Activated CD4-positive, alpha-beta T cell treated with anti-CD3 and anti-CD28 coated beads, Interleukin-2, Interleukin-6, amounts not matched to agents 100 ng/mL and 50 ng/mL, durations not matched to agents 16 hours and 8 hours (primary cell): Measurements from ENCODE around the gene FZD1.

Experiments used
- DNase-seq: peaks from one replicate; pipeline ENCODE4 v3.0.0-alpha.2; 2020

Gene FZD1

DNA sequence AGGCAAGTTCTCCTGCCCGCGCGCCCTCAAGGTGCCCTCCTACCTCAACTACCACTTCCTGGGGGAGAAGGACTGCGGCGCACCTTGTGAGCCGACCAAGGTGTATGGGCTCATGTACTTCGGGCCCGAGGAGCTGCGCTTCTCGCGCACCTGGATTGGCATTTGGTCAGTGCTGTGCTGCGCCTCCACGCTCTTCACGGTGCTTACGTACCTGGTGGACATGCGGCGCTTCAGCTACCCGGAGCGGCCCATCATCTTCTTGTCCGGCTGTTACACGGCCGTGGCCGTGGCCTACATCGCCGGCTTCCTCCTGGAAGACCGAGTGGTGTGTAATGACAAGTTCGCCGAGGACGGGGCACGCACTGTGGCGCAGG lies 1.4 kb downstream of the FZD1 start:
- DNase-seq: no peak

DNA sequence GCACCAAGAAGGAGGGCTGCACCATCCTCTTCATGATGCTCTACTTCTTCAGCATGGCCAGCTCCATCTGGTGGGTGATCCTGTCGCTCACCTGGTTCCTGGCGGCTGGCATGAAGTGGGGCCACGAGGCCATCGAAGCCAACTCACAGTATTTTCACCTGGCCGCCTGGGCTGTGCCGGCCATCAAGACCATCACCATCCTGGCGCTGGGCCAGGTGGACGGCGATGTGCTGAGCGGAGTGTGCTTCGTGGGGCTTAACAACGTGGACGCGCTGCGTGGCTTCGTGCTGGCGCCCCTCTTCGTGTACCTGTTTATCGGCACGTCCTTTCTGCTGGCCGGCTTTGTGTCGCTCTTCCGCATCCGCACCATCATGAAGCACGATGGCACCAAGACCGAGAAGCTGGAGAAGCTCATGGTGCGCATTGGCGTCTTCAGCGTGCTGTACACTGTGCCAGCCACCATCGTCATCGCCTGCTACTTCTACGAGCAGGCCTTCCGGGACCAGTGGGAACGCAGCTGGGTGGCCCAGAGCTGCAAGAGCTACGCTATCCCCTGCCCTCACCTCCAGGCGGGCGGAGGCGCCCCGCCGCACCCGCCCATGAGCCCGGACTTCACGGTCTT lies 1.9 kb downstream of the FZD1 start:
- DNase-seq: no peak

DNA sequence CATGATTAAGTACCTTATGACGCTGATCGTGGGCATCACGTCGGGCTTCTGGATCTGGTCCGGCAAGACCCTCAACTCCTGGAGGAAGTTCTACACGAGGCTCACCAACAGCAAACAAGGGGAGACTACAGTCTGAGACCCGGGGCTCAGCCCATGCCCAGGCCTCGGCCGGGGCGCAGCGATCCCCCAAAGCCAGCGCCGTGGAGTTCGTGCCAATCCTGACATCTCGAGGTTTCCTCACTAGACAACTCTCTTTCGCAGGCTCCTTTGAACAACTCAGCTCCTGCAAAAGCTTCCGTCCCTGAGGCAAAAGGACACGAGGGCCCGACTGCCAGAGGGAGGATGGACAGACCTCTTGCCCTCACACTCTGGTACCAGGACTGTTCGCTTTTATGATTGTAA lies 2.5 kb downstream of the FZD1 start:
- no peak for DNase-seq

DNA sequence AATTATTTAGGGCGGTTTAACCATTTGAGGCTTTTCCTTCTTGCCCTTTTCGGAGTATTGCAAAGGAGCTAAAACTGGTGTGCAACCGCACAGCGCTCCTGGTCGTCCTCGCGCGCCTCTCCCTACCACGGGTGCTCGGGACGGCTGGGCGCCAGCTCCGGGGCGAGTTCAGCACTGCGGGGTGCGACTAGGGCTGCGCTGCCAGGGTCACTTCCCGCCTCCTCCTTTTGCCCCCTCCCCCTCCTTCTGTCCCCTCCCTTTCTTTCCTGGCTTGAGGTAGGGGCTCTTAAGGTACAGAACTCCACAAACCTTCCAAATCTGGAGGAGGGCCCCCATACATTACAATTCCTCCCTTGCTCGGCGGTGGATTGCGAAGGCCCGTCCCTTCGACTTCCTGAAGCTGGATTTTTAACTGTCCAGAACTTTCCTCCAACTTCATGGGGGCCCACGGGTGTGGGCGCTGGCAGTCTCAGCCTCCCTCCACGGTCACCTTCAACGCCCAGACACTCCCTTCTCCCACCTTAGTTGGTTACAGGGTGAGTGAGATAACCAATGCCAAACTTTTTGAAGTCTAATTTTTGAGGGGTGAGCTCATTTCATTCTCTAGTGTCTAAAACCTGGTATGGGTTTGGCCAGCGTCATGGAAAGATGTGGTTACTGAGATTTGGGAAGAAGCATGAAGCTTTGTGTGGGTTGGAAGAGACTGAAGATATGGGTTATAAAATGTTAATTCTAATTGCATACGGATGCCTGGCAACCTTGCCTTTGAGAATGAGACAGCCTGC lies 3.1 kb downstream of the FZD1 start:
- DNase-seq: no peak

DNA sequence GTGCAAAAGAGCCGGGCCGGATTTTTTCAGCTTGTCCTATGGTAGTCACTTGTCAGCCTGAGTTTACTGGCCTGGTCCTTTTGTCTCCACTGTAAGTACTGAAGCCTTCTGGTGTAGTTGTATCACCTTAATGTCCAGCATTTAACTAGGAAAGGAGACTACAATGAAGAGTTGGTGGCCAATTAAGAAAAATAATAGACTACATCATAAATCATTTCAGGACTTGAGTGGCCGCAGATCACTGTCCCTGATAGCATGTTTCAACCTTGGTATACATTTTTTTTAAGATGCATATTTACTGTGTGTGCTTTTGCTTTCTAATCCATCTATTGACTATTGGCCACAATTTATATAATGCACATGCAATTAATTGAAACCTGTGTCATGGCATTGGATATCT lies 6.1 kb downstream of the FZD1 start:
- no peak for DNase-seq

DNA sequence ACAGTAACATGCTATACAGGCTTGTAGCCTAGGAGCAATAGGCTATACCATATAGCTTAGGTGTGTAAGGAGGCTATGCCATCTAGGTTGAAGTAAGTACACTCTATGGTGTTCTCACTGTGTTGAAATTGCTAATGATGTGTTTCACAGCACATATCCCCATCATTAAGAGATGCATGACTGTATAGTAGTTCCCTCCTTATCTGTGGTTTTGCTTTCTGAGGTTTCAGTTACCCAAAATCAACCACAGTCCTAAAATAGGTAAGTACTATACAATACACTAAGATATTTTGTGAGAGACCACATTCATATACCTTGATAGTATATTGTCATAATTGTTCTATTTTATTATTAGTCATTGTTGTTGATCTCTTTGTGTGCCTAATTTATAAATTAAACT lies 12.7 kb downstream of the FZD1 start:
- DNase-seq: no peak

DNA sequence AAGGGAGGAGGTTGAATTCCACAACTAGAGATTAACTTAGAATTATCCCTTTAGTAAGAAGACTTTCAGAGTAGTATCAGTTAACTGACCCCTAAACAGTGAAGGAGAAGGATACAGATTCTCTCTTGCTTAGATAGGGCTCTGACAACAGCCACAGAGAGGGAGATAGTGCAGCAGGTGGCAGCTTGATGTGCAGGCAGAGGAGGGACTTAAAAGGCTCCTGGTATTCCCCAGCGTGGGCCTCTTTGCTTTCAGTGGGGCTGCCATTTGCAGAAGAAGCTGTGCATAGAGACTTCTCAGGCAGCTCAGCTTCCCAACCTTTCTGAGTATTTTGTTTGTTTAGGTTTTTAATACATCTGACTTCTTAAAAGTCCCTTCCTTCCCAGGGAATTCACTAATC lies 16.0 kb downstream of the FZD1 start:
- DNase-seq: no peak

DNA sequence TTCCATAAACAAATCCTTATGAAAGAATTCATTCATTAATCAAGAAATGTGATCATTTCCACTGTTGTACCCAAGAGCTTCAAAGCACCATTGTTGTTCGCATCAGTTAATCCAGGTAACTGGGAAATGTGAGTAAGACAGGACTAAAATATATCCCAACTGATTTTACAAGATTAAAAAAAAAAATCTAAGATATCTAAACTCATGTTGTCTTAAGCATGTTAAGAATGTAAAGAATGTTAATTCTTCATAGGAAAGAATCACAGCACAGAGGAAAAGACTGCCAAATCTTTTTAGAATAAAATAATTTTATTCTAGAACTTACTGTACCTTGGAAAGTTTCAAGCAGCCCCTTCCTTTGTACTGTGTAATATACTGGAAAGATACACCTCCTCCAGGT lies 16.4 kb downstream of the FZD1 start:
- DNase-seq: no peak

DNA sequence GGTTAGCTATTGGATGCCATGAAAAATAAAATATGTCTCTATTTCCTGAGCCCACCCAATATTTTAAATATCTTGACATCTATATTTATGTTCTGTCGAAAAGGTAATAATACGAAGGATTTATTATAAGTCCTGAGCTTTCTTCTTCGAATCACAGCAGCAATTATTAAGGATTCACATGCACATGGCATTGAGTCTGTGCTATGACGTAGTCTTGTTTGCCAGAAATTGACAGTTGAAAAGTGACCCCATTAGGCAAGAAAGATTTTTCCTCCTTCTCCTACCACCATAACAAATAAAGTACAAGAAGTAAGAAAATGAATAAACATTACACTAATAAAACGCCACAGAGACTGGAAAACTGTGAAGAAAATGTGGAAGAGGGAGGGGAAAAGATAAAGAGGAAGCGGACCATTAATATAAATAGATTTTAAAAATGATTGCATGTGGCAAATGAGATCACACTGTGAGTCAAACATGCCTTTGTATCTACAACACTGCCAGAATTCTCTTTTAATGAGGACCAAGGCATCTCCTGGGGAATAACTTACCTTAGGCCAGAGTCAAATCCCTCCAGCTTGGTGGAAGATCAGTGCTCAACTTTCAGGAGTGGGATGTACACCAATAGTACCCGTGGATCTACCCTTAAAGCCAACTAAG lies 21.6 kb downstream of the FZD1 start:
- DNase-seq: no peak

DNA sequence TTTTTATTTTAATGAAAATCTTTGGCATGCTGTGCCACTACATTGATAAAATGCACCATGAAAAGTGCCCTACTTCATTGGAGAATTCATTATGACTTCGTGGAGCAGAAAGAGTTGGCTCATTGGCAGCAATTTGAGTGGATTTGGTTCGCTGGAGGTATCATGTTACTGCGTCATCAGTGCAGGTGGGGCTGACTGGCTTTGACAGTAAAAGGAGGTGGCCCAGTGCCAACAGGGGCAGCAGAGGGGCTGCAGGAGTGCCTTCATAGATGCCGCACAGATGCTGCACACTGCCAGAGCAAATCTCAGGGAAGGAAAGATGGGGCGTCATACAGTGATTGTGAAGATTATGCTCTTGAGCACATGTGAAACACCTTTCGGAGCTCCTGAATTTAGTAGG lies 22.2 kb downstream of the FZD1 start:
- no peak for DNase-seq

DNA sequence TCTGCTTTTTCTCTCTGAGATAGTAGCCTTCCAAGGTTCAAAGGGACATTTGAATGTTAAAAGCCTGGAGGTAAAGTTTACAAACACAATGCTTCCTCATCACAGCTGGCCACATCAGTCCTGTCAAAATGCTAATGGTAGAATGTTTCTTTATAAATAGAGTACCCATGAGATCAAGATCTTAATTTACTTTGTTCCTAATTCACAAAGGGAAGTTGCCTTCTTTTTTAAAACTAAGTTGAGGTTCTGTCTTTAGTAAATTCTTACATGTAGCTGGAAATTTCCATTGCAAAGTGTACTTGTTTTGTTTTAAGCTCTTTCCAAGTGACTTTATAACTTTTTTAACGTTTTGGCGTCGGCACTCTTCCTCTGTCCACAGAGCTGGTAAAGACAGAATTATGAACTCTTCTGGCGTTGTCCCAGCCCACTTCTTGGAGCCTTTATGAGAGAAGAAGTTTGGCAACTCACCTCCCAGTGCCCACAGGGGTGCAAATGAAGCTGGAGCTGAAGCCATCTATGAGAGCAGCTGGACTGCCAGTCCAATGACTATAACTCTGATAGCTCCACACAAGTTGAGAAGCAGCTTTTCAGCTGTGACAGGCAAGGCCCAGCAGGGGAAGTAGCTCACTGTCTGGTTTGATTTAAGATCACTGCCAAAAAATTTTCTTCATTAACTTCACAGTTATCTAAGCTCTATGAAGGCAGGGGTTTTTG lies 23.3 kb downstream of the FZD1 start:
- no peak for DNase-seq

DNA sequence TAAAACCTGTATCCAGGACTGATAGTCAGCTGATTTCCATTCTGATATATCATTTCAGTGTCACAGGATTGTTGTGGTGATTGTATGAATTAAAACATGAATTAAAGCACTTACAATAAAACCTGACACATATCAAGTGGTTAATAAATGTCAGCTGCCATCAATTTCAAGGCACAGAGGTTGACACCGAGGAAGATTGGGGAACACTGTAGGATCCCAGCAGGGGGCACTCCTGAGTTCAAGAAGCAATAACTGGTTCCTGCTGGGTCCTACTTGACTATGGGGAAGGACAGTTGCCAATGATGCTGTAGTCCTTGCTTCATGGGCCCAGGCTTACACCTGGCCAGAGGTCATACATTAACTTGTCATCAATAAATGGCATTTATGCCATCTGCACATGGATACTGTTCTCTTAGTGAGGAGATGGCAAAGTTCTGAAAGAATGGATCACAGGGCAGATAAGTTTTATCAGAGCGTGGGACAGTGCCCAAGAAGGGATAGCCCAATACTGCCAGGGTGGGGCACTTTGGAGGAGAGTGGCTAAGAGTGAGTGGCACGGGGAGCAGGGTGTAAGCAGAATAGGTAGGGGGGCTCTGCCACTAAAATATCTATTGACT lies 24.1 kb downstream of the FZD1 start:
- peak; percentile 25 for DNase-seq

DNA sequence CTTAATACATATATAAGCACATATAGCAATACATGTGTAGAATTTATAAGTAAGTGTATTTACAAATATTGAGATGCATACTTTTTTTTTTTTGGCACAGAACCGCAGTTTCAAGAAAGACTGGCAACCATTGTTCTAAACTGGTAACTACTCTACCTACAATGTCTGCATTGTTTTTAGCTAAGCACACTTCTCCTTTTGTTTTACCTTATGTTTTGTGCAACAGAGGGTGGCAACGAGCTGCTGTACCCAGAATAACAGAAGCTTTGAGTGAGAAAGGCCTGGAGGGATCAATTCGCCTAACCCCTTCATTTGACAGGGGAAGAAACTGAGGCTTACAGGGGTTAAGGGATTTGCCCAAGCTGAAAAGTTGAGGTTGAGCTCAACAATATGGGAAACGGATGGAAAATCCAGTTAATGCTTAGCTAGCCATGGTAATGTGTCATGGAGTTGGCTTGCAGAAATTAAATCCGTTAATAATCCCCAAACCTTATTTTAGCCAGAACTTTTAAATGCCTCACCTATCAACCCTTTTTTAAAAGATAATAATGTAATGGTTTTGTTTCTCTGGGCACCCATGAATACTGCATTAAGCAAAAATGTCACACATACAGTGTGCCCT lies 25.5 kb downstream of the FZD1 start:
- no peak for DNase-seq

DNA sequence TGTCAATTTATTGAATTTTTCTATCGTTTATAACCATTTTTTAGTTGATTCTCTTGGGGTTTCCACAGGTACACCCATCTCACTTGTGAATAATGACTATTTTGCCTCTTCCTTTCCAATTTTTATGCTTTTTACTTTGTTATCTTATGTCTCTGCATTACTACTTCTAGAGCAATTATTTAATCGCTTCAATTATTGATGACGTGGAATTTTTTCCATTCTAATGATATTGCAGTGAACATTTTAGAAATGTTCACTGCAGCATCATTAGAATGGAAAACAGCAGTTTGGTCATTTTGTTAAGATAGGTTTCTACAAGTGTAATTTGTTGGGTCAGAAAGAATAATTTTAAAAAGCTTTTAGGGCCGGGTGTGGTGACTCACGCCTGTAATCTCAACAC lies 27.1 kb downstream of the FZD1 start:
- DNase-seq: no peak

DNA sequence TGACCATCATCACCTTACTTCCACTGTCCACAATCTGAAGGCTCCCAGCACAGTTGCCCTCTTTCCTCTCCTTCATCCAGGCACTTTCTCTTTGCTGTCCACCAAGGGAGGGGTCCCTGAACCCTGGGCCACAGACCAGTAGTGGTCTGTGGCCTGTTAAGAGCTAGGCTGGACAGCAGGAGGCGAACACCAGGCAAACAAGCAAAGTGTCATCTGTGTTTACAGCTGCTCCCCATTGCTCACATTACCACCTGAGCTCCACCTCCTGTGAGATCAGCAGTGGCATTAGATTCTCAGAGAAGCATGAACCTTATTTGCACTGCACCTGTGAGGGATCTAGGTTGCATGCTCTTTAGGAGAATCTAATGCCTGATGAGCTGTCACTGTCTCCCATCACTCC lies 27.7 kb downstream of the FZD1 start:
- DNase-seq: no peak

DNA sequence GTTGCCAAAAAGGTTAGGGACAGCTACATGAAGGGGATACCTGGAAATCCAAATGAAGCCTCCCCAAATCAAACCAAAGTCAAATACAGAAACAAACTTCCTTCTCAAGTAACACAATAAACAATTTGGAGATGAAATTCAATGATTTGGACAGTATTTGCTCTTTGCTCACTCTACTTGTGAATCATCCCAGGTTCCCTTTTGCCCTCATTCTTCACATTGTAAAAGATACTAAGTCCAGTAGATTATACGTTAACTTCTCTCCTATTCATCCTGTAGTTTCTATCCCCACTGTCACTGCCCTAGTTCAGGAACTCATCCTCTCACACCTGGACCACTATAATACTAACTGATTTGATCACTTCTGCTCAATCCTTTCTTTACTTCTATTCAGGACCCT lies 28.3 kb downstream of the FZD1 start:
- DNase-seq: no peak

DNA sequence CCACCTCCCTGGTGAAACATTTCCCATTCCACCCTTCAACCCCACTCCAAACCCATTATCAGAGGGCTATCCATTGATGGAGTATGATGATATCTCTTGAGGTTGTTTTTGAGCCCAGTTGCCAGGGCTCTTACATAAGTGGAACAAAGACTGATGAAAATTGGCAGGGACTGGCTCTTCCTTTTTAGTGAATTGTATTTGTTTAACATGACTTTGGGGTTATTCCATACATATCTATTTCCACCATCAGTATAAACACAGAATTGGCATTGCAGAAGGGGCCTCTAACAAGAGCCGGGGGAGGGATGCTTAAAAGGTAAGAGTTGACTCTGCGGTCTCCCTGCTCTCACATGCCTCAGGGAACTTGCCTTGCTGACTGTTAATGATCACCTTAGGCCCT lies 28.9 kb downstream of the FZD1 start:
- DNase-seq: no peak

DNA sequence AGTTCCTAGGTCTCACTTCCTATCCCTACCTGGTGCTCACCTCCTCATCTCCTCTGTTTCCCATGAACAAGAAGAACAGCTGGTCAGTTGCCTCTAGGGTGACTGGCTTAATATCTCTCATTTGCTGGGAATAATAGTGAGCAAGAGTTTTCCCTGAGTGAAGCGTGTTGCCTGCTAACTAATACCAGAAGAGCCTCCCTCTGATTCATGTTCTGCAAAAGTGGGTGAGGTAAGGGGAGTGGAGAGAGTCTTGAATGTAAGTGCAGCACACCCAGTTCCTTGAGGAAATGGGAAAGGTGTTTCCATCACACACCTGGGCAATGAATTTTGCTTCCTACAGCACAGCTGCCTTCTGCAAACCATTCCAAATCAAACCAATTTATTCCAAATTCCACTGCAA lies 29.6 kb downstream of the FZD1 start:
- DNase-seq: no peak

DNA sequence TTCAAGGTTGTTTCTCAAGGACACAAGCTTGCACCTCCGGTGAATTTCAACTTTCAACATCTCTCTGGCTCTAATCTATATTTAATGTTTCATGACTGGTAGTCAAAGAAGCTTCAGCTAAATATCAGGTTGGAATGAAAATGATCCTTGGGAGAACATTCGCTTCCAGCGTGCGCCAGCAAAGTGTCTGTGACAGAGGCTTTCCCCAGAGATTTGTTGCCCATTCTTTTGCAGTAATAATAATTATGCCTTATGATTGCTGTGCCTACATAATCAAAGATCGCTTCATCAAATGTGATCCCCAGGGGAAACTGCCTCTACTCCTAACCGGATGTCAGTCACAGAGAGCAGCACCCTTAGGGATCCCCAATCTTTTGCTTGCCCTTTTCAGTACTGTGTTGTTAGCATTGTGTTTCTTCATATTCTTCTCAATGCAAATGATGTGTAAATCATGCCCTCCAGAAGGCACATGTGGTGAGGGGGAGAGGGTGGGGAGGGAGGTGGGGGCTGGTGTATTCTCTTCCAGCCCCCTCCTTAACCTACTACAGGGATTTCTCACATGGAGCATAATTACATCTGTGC lies 30.5 kb downstream of the FZD1 start:
- DNase-seq: no peak

DNA sequence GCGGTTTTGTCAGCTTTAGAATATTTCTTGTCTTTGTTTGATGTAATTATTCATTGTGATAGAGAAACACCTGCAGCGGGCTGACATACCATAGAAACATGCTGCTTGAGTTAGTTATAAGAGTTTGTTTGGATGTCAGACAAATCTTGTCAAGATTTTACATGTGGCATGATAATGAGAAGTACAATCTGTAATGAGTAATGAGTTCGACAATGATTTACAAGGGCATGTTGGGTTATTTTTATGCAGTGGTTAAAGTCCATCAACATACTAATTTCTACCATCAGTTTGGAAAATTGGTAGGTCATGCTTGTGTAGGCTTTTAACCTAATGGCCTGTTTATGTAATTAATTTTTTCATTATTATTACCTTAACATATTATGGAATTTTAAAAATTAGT lies 31.3 kb downstream of the FZD1 start:
- DNase-seq: no peak

DNA sequence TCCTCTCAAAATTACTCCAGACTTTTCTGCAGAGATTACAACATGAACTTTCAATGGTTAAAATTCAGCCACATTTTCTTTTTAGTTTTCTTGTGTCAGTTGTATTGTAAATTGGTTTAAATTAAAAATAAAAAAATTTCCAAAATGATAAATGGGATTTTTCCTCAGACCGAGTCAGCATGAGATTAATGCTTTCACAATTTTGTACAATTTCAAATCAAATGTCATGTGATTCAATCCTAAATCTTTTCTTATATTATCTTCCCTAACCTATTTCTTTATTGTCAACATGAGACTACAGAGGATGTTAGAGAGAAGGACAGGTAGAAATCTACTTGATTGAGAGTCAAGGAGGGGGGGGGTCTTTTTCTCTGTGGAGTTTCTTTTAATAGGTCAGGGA lies 33.7 kb downstream of the FZD1 start:
- DNase-seq: no peak

DNA sequence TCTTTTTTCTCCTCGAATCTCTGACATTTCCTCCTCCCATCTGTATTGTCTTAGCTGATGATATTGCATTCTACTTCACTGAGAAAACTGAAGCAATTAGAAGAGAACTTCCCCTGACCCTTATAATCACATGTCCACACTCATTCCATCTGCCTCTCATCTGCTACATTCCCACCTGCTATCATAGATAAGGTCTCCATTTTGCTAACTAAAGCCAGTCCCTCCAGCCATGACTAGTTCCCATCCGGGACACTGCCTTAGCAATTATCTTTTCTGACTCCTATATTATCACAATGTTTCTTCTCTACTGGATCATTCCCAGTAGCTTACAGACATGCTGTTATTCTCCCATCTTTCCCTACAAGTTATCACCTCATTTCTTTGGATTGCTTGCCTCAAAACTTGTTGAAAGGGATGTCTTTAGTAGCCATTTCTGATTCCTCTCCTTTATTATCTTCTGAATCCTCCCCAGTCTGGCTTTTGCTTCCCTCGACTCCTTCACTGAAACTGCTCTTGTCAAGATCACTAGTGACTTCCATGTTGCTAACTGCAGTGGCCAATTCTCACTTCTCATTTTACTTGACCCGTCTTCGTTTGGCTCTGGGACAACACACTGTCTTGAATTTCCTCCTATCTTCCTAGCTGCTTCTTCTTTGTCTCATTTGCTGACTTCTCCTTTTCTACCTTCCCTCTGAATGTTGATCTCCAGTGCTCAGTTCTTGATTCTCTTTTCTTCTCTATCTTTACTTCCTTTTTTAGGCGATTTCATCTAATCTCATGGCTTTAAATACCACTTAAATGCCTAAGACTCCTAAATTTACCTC lies 35.9 kb downstream of the FZD1 start:
- DNase-seq: no peak
